Skeletal muscle satellite cell (primary cell): ENCODE measurements around the gene SYNGAP1.
A peak's percentile ranks its signal among the peaks of the same experiment; 100 is the strongest.

ENCODE experiments used
- H3K27me3 ChIP-seq: 2 replicates; pipeline ENCODE4 v1.7.0; 2013; ENCODE audit warnings: low read length; ENCODE audit not compliant: control insufficient read depth, insufficient read depth
- H3K36me3 ChIP-seq: 2 replicates; pipeline ENCODE4 v1.7.0; 2013; ENCODE audit warnings: mild to moderate bottlenecking, control low read depth, low read length; ENCODE audit not compliant: insufficient read depth
- H3K4me1 ChIP-seq: 2 replicates; pipeline ENCODE4 v1.7.0; 2013; ENCODE audit warnings: low read length; ENCODE audit not compliant: control insufficient read depth, insufficient read depth
- H3K4me2 ChIP-seq: 2 replicates; pipeline ENCODE4 v1.7.0; 2013; ENCODE audit warnings: mild to moderate bottlenecking, low read length
- H3K4me3 ChIP-seq: 2 replicates; pipeline ENCODE4 v1.7.0; 2013; ENCODE audit warnings: low read length
- H3K9ac ChIP-seq: 2 replicates; pipeline ENCODE4 v1.7.0; 2013; ENCODE audit warnings: mild to moderate bottlenecking, low read depth, low read length, moderate library complexity
- H3K9me3 ChIP-seq: replicated peaks from 2 replicates; pipeline ENCODE4 v1.7.0; 2013; ENCODE audit warnings: mild to moderate bottlenecking, control low read depth, low read length

The SYNGAP1 gene

DNA sequence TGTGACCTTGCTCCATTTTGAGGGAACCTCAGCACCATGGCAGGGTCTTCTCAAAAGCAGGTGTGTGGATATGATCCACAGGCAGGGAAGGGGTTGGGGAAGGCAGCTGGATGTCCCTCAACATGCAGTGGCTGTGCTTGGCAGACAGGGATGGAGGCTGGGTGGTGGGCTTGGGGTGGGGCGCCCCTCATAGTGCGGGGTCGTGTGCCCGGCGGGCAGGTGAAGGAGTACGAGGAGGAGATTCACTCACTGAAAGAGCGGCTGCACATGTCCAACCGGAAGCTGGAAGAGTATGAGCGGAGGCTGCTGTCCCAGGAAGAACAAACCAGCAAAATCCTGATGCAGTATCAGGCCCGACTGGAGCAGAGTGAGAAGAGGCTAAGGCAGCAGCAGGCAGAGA is 26.5 kb downstream of the SYNGAP1 start:
- Histone ChIP-seq H3K9ac (no peak overlapping the region), H3K9me3 (no peaks in the 10 kb centered on the region), H3K27me3 (no peaks in the 10 kb centered on the region), H3K4me1 (no peaks in the 10 kb centered on the region), H3K36me3 (peaks cover 24% of the 10 kb centered on the region), H3K4me2 (no peak overlapping the region), H3K4me3 (no peak overlapping the region)

DNA sequence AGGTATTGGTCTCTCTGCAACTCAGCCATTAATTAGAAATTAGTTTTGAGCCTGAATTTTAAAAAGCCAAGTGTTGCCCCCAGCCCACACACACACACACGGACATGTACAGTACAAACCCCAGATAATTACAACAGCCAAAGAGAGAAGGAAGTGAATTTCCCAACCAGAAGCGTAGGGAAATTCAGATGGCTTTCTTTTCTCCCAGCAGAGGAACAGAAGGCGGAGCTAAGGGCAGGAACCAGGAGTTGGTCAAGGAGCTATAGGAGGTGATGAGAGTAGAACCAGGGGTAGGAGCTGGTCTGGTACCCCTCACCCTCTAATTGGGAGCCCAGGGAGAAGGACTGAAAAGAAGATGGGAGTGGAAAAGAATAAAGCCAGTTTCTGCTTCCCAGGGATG is 30.6 kb downstream of the SYNGAP1 start:
- no peaks in the 10 kb centered on the region for H3K27me3 ChIP-seq
- no peaks in the 10 kb centered on the region for H3K9me3 ChIP-seq
- H3K36me3 ChIP-seq, result peaks cover 10% of the 10 kb centered on the region
- no peak overlapping the region for H3K4me2 ChIP-seq
- H3K4me1 ChIP-seq, result no peaks in the 10 kb centered on the region
- no peak overlapping the region for H3K9ac ChIP-seq
- H3K4me3 ChIP-seq, result no peak overlapping the region

DNA sequence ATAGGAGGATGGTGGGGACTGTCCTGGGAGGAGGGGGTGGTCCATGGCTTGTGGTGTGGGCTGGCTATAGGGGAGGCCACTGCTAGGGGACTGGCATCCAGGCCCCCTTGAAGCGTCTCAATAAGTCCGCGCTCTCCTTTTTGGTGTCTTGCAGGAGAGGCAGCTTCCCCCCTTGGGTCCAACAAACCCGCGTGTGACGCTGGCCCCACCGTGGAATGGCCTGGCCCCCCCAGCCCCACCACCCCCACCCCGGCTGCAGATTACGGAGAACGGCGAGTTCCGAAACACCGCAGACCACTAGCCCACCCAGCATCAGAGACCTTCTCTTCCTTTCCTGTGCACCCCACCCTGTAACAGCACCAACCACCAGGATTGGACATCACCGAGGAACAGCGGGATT is 31.7 kb downstream of the SYNGAP1 start:
- no peaks in the 10 kb centered on the region for H3K4me1 ChIP-seq
- H3K4me3 ChIP-seq, result no peak overlapping the region
- no peak overlapping the region for H3K9ac ChIP-seq
- H3K27me3 ChIP-seq, result no peaks in the 10 kb centered on the region
- H3K9me3 ChIP-seq, result no peaks in the 10 kb centered on the region
- H3K36me3 ChIP-seq, result peaks cover 18% of the 10 kb centered on the region
- no peak overlapping the region for H3K4me2 ChIP-seq

DNA sequence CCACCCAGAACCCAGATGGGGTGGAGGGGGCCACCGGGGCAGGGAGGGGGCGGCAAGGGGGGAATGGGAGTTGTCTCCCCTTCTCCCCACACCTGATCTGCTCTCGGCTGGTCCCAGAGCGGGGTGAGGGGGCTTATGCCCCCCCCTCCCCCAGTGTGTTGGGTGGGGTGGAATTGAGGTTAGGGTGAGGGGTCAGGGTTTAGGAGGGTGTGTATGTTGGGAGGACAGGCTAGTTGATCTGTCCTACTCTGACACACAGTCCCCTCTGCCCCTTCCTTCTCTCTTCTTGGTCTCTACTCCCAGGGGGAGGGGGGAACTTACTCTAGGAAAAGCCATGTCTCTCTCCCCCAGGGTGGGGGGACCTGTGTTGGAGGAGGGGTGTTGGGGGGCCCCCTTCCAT is 32.6 kb downstream of the SYNGAP1 start:
- H3K9me3 ChIP-seq, result no peaks in the 10 kb centered on the region
- H3K4me2 ChIP-seq, result no peak overlapping the region
- no peaks in the 10 kb centered on the region for H3K4me1 ChIP-seq
- H3K4me3 ChIP-seq, result no peak overlapping the region
- no peak overlapping the region for H3K9ac ChIP-seq
- H3K27me3 ChIP-seq, result no peaks in the 10 kb centered on the region
- peaks cover 18% of the 10 kb centered on the region for H3K36me3 ChIP-seq

DNA sequence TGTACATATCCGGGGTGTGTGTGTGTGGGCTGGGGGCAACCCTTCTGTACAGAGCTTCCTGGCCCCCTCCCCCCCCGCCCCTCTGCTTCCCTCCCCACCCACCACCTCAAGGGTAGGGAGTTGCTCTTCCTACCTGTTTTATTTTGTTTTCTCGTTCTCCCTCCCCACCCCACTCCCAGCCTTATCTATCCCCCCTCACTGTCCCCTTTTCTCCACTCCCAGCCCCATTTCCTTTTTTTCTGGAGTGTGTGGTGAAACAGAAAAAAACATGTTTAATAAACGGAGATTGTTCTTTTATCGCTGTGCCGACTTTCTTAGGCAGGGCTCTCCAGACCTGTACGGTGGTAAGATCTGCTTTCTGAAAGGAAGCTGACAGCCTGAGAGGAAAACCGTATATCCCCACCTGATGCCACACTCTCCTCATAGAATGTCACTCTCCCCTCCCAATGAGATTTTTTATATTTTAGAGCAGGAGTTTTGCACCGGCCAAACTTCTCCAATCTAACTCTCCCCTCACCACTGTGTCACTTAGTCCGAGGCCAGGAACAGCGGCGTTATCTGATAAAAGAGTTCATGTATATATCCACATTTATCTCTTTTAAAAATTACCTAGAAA is 33.6 kb downstream of the SYNGAP1 start:
- Histone ChIP-seq H3K9me3 (no peaks in the 10 kb centered on the region), H3K36me3 (peaks cover 13% of the 10 kb centered on the region), H3K27me3 (no peaks in the 10 kb centered on the region), H3K4me3 (peak overlapping the region; percentile 87), H3K4me1 (no peaks in the 10 kb centered on the region), H3K4me2 (peak overlapping the region; percentile 89), H3K9ac (peak overlapping the region; percentile 90)

DNA sequence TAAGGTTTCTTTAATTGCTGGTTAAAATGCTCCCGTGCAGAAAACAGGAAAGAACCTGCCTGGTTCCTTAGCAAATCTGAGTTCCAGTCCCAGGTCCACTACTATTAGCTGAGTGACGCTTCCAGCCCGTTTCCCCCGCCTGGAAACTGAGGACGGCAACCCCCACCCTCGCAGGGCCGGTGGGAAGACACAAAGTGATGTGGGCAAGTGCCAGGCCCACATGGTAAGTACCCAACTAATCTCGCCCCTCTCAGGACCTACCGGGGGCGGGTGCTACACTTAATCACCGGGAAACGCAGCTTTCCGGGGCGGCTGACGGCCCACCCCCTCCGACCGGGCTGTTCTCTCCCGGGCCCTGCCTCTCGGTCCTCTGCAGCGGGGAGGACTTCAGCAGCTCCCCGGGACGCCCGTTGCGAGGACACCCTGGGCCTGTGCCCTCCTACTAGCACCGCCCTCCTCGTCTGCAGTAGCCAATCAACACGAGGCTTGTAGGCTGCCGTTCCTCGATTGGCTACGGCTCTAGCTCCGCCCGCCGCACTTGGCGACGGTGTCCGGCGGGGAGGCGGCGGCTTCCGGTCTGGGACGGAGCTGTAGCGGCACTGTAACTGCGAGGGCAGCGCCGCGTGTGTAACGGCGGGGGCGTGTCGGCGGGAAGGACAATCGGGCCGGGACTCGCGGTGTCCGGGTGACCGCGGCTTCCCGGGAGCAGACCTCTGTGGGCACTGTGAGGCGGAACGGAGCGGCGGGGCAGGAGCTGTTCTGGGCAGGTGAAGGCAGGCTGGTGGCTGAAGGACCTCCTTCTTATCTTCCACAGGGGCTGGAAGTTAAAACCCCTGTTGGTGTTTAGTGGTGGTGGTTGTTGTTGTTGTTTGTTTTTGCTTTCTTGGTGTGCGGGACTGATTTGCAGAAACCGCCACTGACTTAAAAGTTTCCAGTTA is 34.4 kb downstream of the SYNGAP1 start, which contains the start of gene ZBTB9:
TSS of gene ZBTB9 (plus strand) at position 568 of the 938 bp plus-strand sequence. CDS start 525 bp downstream, outside the sequence.
- H3K4me1 ChIP-seq, result no peaks in the 10 kb centered on the region
- H3K36me3 ChIP-seq, result peaks cover 13% of the 10 kb centered on the region
- peak within 1 kb of the TSS; percentile 92 for H3K4me2 ChIP-seq
- H3K9ac ChIP-seq, result peak within 1 kb of the TSS; percentile 90
- H3K4me3 ChIP-seq, result peak within 1 kb of the TSS; percentile 87
- no peaks in the 10 kb centered on the region for H3K9me3 ChIP-seq
- no peaks in the 10 kb centered on the region for H3K27me3 ChIP-seq

DNA sequence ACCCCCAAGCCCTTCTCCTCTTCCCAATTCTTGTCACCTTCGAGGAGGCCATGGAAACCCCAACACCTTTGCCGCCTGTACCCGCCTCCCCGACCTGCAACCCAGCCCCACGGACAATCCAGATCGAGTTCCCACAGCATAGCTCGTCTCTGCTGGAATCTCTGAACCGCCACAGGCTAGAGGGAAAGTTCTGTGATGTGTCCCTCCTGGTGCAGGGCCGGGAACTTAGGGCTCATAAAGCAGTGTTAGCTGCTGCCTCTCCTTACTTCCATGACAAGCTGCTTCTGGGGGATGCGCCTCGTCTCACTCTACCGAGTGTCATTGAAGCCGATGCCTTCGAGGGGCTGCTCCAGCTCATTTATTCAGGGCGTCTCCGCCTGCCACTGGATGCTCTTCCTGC is 35.2 kb downstream of the SYNGAP1 start:
- Histone ChIP-seq H3K4me2 (peak overlapping the region; percentile 92), H3K9ac (peak overlapping the region; percentile 90), H3K36me3 (peaks cover 13% of the 10 kb centered on the region), H3K4me3 (peak overlapping the region; percentile 87), H3K4me1 (no peaks in the 10 kb centered on the region), H3K27me3 (no peaks in the 10 kb centered on the region), H3K9me3 (no peaks in the 10 kb centered on the region)

DNA sequence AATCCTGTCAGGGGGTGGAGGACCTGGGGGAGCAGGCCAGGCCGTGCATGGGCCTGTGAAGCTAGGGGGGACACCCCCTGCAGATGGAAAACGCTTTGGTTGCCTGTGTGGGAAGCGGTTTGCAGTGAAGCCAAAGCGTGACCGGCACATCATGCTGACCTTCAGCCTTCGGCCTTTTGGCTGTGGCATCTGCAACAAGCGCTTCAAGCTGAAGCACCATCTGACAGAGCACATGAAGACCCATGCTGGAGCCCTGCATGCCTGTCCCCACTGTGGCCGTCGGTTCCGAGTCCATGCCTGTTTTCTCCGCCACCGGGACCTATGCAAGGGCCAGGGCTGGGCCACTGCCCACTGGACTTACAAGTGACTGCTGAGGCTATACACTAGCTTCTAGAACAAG is 36.3 kb downstream of the SYNGAP1 start:
- Histone ChIP-seq H3K4me3 (no peak overlapping the region), H3K9ac (no peak overlapping the region), H3K4me1 (no peaks in the 10 kb centered on the region), H3K9me3 (no peaks in the 10 kb centered on the region), H3K36me3 (peaks cover 13% of the 10 kb centered on the region), H3K27me3 (no peaks in the 10 kb centered on the region), H3K4me2 (no peak overlapping the region)

DNA sequence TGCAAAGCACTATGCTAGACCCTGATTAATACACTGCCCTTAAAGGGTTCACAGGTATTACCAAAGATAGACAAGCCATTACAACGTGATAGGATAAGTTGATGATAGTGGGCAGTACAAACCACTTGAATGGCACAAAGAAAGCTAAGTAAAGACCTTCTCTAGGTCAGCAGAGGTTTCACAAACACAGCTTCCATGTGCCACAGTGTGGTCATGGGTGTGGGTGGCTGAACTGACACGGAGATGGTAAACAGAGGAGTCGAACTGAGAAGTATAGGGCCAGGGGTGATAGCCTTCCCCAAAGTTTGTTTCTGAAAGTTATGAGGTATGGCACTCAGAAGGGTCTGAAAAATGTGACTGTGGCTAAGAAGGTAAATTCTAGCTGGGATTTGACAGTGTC is 38.8 kb downstream of the SYNGAP1 start:
- Histone ChIP-seq H3K4me1 (no peaks in the 10 kb centered on the region), H3K4me2 (no peak overlapping the region), H3K36me3 (peaks cover 13% of the 10 kb centered on the region), H3K9ac (no peak overlapping the region), H3K9me3 (no peaks in the 10 kb centered on the region), H3K4me3 (no peak overlapping the region), H3K27me3 (peaks cover 6% of the 10 kb centered on the region)

DNA sequence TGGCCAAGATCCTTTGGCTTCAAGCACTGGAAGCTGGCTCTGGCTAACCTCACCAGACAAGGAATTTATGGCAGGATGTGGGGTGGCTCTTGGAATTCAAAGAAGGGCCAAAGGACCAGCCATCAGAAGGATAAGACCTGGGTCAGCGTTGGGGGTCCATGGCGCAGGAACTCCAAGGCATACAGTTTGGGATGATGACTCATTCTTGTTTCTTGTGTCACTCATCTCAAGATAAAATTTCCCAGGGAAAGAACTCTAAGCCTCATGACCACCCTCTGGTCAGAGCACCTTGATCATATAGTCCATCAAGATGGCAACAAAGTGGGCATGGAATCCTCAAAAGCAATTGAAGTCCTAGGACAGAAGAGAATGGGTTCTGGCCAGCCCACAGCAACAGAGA is 39.4 kb downstream of the SYNGAP1 start:
- Histone ChIP-seq H3K27me3 (peaks cover 8% of the 10 kb centered on the region), H3K4me3 (no peak overlapping the region), H3K9ac (no peak overlapping the region), H3K9me3 (no peaks in the 10 kb centered on the region), H3K36me3 (peaks cover 13% of the 10 kb centered on the region), H3K4me1 (no peaks in the 10 kb centered on the region), H3K4me2 (no peak overlapping the region)

DNA sequence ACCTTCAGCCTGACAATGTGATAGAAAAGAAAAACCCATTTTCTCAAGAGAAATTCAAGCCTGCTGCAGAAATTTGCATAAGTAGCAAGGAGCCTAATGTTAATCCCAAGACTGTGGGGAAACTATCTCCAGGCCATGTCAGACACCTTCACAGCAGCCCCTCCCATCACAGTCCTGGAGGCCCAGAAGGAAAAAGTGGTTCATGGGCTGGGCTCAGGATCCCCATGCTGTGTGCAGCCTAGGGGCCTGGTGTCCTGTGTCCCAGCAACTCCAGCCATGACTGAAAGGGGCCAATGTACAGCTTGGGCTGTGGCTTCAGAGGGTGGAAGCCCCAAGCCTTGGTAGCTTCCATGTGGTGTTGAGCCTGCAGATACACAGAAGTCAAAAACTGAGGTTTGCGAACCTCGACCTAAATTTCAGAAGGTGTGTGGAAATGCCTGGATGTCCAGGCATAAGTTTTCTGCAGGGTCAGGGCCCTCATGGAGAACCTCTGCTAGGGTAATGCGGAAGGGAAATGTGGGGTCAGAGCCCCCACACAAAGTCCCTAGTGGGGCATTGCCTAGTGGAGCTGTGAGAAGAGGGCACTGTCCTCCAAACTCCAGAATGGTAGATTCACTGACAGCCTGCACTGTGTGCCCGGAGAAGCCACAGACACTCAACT is 46.3 kb downstream of the SYNGAP1 start:
- Histone ChIP-seq H3K4me1 (no peaks in the 10 kb centered on the region), H3K4me2 (no peak overlapping the region), H3K27me3 (peaks cover 37% of the 10 kb centered on the region), H3K36me3 (no peaks in the 10 kb centered on the region), H3K9ac (no peak overlapping the region), H3K9me3 (no peaks in the 10 kb centered on the region), H3K4me3 (no peak overlapping the region)
